HK-2 (cell line): ENCODE results near the gene GSE1.

Source experiments
- DNase-seq: peaks from one replicate; pipeline ENCODE4 v3.0.0-alpha.2; 2018; ENCODE audit not compliant: unreplicated experiment

Gene GSE1

GRCh38 chr16:85573696-85574641 lies 39.2 kb upstream of the GSE1 start:
- DNase-seq, result no peak

- no peak for DNase-seq
Measured at GRCh38 chr16:85574672-85575475, 38.2 kb upstream of the GSE1 start.

- no peak for DNase-seq
Measured at GRCh38 chr16:85575920-85576319, 37.2 kb upstream of the GSE1 start.

- no peak for DNase-seq
Measured at GRCh38 chr16:85576944-85577343, 36.2 kb upstream of the GSE1 start.

- DNase-seq, result no peak
Measured at GRCh38 chr16:85577899-85578598, 35.1 kb upstream of the GSE1 start.

- DNase-seq, result no peak
Measured at GRCh38 chr16:85578599-85578948, 34.5 kb upstream of the GSE1 start.

GRCh38 chr16:85579191-85579590 lies 33.9 kb upstream of the GSE1 start:
- no peak for DNase-seq

GRCh38 chr16:85579923-85580580 lies 33.1 kb upstream of the GSE1 start:
- DNase-seq, result no peak

- no peak for DNase-seq
Measured at GRCh38 chr16:85580684-85581083, 32.4 kb upstream of the GSE1 start.

- DNase-seq, result no peak
Measured at GRCh38 chr16:85582229-85582991, 30.7 kb upstream of the GSE1 start.

GRCh38 chr16:85583491-85584181 lies 29.5 kb upstream of the GSE1 start:
- DNase-seq, result no peak

- DNase-seq, result no peak
Measured at GRCh38 chr16:85584267-85584666, 28.9 kb upstream of the GSE1 start.

- no peak for DNase-seq
Measured at GRCh38 chr16:85584819-85585282, 28.3 kb upstream of the GSE1 start.

- DNase-seq, result no peak
Measured at GRCh38 chr16:85585711-85586110, 27.4 kb upstream of the GSE1 start.

GRCh38 chr16:85586380-85587104 lies 26.6 kb upstream of the GSE1 start:
- no peak for DNase-seq

- no peak for DNase-seq
Measured at GRCh38 chr16:85587762-85588556, 25.2 kb upstream of the GSE1 start.

- DNase-seq, result no peak
Measured at GRCh38 chr16:85588562-85589503, 24.3 kb upstream of the GSE1 start.
